B cell (primary cell): ENCODE data around the gene TMEM221. TPM values are rescaled to one million over a fixed set of nuclear protein-coding genes. Genes with fewer than 3 reads are reported as not detected.
A peak's percentile ranks its signal among the peaks of the same experiment; 100 is the strongest.

Source experiments
- ATAC-seq: fragments of 200-7000 bp; cut with Tn5 transposase; one replicate; pipeline ENCODE4 v1.10.0; 2021; ENCODE audit warnings: low read depth, mild to moderate bottlenecking, moderate number of reproducible peaks, moderate library complexity
- CTCF ChIA-PET: fragments of 350-600 bp; sonication (Branson Sonifier 250); formaldehyde crosslinking; loops from one replicate; lab custom pipeline; 2021; ENCODE audit warnings: antibody characterized with exemption, inconsistent platforms; lab: Charles Lee
- POLR2A ChIA-PET: fragments of 350-600 bp; sonication (Branson Sonifier 250); formaldehyde crosslinking; loops from one replicate; lab custom pipeline; 2021; ENCODE audit warnings: antibody characterized with exemption; lab: Charles Lee
- DNase-seq: peaks from one replicate; pipeline ENCODE4 v3.0.0; 2013
- H2AFZ ChIP-seq: 2 replicates; pipeline ENCODE4 v1.6.1; 2012; ENCODE audit warnings: mild to moderate bottlenecking, low read depth, low read length; ENCODE audit not compliant: insufficient read depth, poor library complexity, severe bottlenecking
- H3K27ac ChIP-seq, 2 donors: 1 replicate in 1 of 2; 2 replicates in 1 of 2; pipeline ENCODE4 v1.5.1; 2012 to 2013; ENCODE audit warnings: low read length in 2 of 2, mild to moderate bottlenecking in 2 of 2, moderate library complexity in 1 of 2
- H3K27me3 ChIP-seq, 4 experiments: fragments of 200-600 bp in 1 of 4; sonication (generic) in 1 of 4; replicated peaks in 1 of 4; 1 replicate in 2 of 4; 2 replicates in 2 of 4; pipeline versions ENCODE4 v1.6.1 to v1.7.0; 2013 to 2016; ENCODE audit warnings: low read length in 3 of 4, mild to moderate bottlenecking in 2 of 4, mixed read lengths in 1 of 4, moderate library complexity in 1 of 4; ENCODE audit not compliant: insufficient read depth in 4 of 4, control insufficient read depth in 3 of 4; ENCODE audit errors: control extremely low read depth in 1 of 4
- H3K36me3 ChIP-seq, 2 experiments: replicated peaks in 1 of 2; 1 replicate in 1 of 2; 2 replicates in 1 of 2; pipeline versions ENCODE4 v1.6.1 to v1.7.1; 2013; ENCODE audit warnings: low read length in 1 of 2; ENCODE audit not compliant: insufficient read depth in 2 of 2, control insufficient read depth in 1 of 2; ENCODE audit errors: control extremely low read depth in 1 of 2, extremely low read depth in 1 of 2
- H3K4me1 ChIP-seq, 2 donors: fragments of 200-600 bp in 1 of 2; sonication (generic) in 1 of 2; 1 replicate in 1 of 2; 2 replicates in 1 of 2; pipeline versions ENCODE4 v1.5.1 to v1.6.1; 2013 to 2017; ENCODE audit warnings: low read length in 2 of 2; ENCODE audit not compliant: control insufficient read depth in 2 of 2, insufficient read depth in 2 of 2
- H3K4me2 ChIP-seq: replicated peaks from 2 replicates; pipeline ENCODE3; 2012; ENCODE audit warnings: mild to moderate bottlenecking, low read depth, low read length; ENCODE audit not compliant: poor library complexity, severe bottlenecking
- H3K4me3 ChIP-seq, 5 experiments: fragments of 200-600 bp in 1 of 5; sonication (generic) in 1 of 5; 1 replicate in 3 of 5; 2 replicates in 2 of 5; pipeline versions ENCODE4 v1.5.1 to v1.7.0; 2011 to 2016; ENCODE audit warnings: low read length in 4 of 5, mild to moderate bottlenecking in 4 of 5, low read depth in 2 of 5, control low read depth in 1 of 5, moderate library complexity in 1 of 5; ENCODE audit not compliant: insufficient read depth in 1 of 5; ENCODE audit errors: control extremely low read depth in 1 of 5, extremely low read depth in 1 of 5
- H3K79me2 ChIP-seq: fragments of 200-600 bp; sonication (generic); one replicate; pipeline ENCODE4 v1.6.0; 2016; ENCODE audit warnings: low read length; ENCODE audit not compliant: control insufficient read depth, insufficient read depth
- H3K9ac ChIP-seq: fragments of 200-600 bp; sonication (generic); 2 replicates; pipeline ENCODE4 v1.6.1; 2017; ENCODE audit warnings: mild to moderate bottlenecking, low read length, moderate library complexity
- H3K9me3 ChIP-seq, 3 donors: one replicate each; pipeline versions ENCODE4 v1.6.1 to v1.7.1; 2013; ENCODE audit warnings: low read length in 2 of 3; ENCODE audit not compliant: control insufficient read depth in 2 of 3, insufficient read depth in 1 of 3; ENCODE audit errors: control extremely low read depth in 1 of 3
- H4K20me1 ChIP-seq: 2 replicates; pipeline ENCODE4 v1.6.0; 2012; ENCODE audit warnings: mild to moderate bottlenecking, low read length; ENCODE audit not compliant: insufficient read depth, control insufficient read depth, poor library complexity, severe bottlenecking
- H3K27ac Mint-ChIP-seq: one replicate; pipeline ENCODE4 v1.8.0; 2021; ENCODE audit warnings: mixed read lengths
- H3K27me3 Mint-ChIP-seq: one replicate; pipeline ENCODE4 v1.8.0; 2021; ENCODE audit warnings: mixed read lengths
- H3K4me1 Mint-ChIP-seq: one replicate; pipeline ENCODE4 v1.8.0; 2021; ENCODE audit warnings: mixed read lengths
- H3K4me3 Mint-ChIP-seq: one replicate; pipeline ENCODE4 v1.8.0; 2021; ENCODE audit warnings: mixed read lengths
- H3K9me3 Mint-ChIP-seq: one replicate; pipeline ENCODE4 v1.8.0; 2022; ENCODE audit warnings: mixed read lengths; ENCODE audit not compliant: insufficient read depth
- EZH2 ChIP-seq: IDR thresholded peaks from 2 replicates; pipeline ENCODE4 v1.6.1; 2012; ENCODE audit warnings: borderline replicate concordance, low read depth, mild to moderate bottlenecking, moderate library complexity, low read length; ENCODE audit not compliant: insufficient read depth, poor library complexity, severe bottlenecking
- WGBS: methylation state at CpG from one replicate; pipeline ENCODE4 v1.1.5; 2013; ENCODE audit warnings: missing lambda C conversion rate; ENCODE audit not compliant: insufficient coverage; 5-methylcytosine and 5-hydroxymethylcytosine counted together
- intact Hi-C: fragments of 100-400 bp; cut with micrococcal nuclease; formaldehyde crosslinking; loops from one replicate; pipeline ENCODE4 v1.10.0; 2022
- polyA plus RNA-seq: library from polyadenylated mRNA; depleted of rRNA; stranded (reverse); fragments of >200 nt; gene quantifications from 2 replicates; pipeline ENCODE4 v1.2.3, GENCODE V29; 2012
- total RNA-seq, 2 donors: library from RNA; stranded (reverse); fragments of 120-200 nt in 1 of 2; gene quantifications; 1 replicate in 1 of 2; 2 replicates in 1 of 2; pipeline versions ENCODE4 v1.2.3 to v1.2.4, GENCODE V29; 2013 to 2022
- TF ChIP-seq, protein P1 (sequence below): fragments of 200-600 bp; IDR thresholded peaks from one replicate; pipeline ENCODE4 v1.8.0; 2022; ENCODE audit warnings: antibody characterized with exemption, mild to moderate bottlenecking

TMEM221 gene
- total and polyA plus RNA-seq, 2 donors (not counting 1 experiment from before 2014, with no cell fraction given), result not detected

DNA sequence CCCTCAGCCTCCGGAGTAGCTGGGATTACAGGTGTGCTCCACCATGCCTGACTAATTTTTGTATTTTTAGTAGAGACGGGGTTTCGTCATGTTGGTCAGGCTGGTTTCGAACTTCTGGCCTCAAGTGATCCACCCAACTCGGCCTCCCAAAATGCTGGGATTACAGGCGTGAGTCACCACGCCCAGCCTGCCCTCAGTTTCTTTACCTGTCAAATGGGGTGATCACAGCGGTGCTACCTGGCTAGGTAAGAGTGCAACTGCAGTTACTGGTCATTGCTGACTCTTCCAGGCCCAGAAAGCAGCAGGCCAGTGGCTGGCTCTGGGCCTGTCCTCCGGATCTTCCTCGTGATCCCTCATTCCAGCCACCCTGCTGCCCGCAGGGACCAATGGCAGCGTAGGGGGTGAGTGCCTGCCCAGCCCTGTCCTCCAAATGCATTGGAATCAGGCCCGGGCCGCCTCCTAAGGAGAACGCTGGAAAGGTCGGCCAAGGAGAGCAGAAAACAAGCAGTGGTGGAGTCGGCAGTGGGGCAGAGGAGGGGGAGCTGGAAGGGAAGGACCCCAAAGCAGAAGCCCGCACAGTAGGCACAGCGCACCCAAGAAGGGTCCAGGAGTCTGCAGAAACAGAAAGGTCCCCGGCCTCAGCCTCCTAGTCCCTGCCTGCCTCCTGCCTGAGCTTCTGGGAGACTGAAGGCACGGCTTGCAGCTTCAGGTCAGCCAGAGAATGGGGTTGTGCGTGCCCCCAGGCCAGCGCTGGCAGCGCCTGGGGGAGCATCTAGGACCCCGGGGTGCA lies 20.0 kb upstream of the TMEM221 start:
- Histone ChIP-seq H2AFZ (peak overlapping the region; percentile 73), H3K79me2 (no peaks in the 10 kb centered on the region), H3K4me2 (peak overlapping the region; percentile 82), H3K27ac (no peak overlapping the region), H3K9ac (no peak overlapping the region), H3K9me3 (no peaks in the 10 kb centered on the region), H3K27me3 (no peaks in the 10 kb centered on the region), H3K4me3 (peak overlapping the region in 2 of 5 experiments; percentile 76 to 77), H3K36me3 (no peaks in the 10 kb centered on the region), H3K4me1 (peaks cover 6 to 22% of the 10 kb centered on the region in 2 donors), H4K20me1 (no peaks in the 10 kb centered on the region)
- CTCF ChIA-PET, result interaction anchor here (0.8 to 1.7 kb wide), 3 partner anchors 10 to 123 kb away, joined by 4 read pairs; no protein-coding TSS in a partner anchor
- POLR2A ChIA-PET, result interaction anchor here (0.6 kb wide), 1 partner anchor 51 kb away, joined by 5 read pairs; no protein-coding TSS in a partner anchor
- intact Hi-C loops, result loop anchor here (1.0 to 2.0 kb wide), 9 partner anchors 15 to 202 kb away; partner anchors contain the start of genes BABAM1, BST2, COLGALT1 and GTPBP3
- Mint-ChIP-seq H3K27ac (peak overlapping the region; percentile 90), H3K9me3 (no peaks in the 10 kb centered on the region), H3K4me3 (peak overlapping the region; percentile 92), H3K27me3 (peaks cover 4% of the 10 kb centered on the region), H3K4me1 (peaks cover 28% of the 10 kb centered on the region)
- peak; percentile 32 for DNase-seq
- 79% methylated on average over 25 of the region's 25 CpGs for WGBS
- no peak for ATAC-seq
- TF ChIP-seq, protein P1, sequence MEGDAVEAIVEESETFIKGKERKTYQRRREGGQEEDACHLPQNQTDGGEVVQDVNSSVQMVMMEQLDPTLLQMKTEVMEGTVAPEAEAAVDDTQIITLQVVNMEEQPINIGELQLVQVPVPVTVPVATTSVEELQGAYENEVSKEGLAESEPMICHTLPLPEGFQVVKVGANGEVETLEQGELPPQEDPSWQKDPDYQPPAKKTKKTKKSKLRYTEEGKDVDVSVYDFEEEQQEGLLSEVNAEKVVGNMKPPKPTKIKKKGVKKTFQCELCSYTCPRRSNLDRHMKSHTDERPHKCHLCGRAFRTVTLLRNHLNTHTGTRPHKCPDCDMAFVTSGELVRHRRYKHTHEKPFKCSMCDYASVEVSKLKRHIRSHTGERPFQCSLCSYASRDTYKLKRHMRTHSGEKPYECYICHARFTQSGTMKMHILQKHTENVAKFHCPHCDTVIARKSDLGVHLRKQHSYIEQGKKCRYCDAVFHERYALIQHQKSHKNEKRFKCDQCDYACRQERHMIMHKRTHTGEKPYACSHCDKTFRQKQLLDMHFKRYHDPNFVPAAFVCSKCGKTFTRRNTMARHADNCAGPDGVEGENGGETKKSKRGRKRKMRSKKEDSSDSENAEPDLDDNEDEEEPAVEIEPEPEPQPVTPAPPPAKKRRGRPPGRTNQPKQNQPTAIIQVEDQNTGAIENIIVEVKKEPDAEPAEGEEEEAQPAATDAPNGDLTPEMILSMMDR, result no peak
- TF ChIP-seq EZH2, result no peak
